SK-N-SH treated with all-trans-retinoic acid at 6 μM for 48 hours (cell line): ENCODE measurements around the gene LSAMP.

Experiments
- ARNTL ChIP-seq: fragments of 450-650 bp; formaldehyde crosslinking; IDR thresholded peaks from 2 replicates; pipeline ENCODE4 v1.5.0; 2020; ENCODE audit warnings: low read depth, mild to moderate bottlenecking, moderate library complexity, borderline replicate concordance
- BACH2 ChIP-seq: fragments of 250-450 bp; sonication (Bioruptor Pico); IDR thresholded peaks from 2 replicates; pipeline ENCODE4 v1.9.0; 2021; ENCODE audit warnings: mild to moderate bottlenecking, borderline replicate concordance
- CSDC2 ChIP-seq: fragments of 250-450 bp; sonication (Bioruptor Pico); IDR thresholded peaks from 2 replicates; pipeline ENCODE4 v1.5.0; 2020; ENCODE audit warnings: mild to moderate bottlenecking, moderate library complexity
- ISL1 ChIP-seq: fragments of 250-450 bp; sonication (Bioruptor Pico); IDR thresholded peaks from 2 replicates; pipeline ENCODE4 v2.1.2; 2022; ENCODE audit warnings: mild to moderate bottlenecking, moderate library complexity
- PPARA ChIP-seq: fragments of 250-450 bp; sonication (Bioruptor Pico); IDR thresholded peaks from 2 replicates; pipeline ENCODE4 v1.5.0; 2020; ENCODE audit warnings: mild to moderate bottlenecking, borderline replicate concordance
- RARB ChIP-seq: fragments of 250-450 bp; sonication (Bioruptor Pico); IDR thresholded peaks from 2 replicates; pipeline ENCODE4 v1.8.0; 2021; ENCODE audit warnings: mild to moderate bottlenecking, moderate library complexity
- TCF4 ChIP-seq: fragments of 250-450 bp; sonication (Bioruptor Pico); IDR thresholded peaks from 2 replicates; pipeline ENCODE4 v1.8.0; 2021; ENCODE audit warnings: mild to moderate bottlenecking, moderate library complexity, borderline replicate concordance
- TOX ChIP-seq: fragments of 250-450 bp; sonication (Bioruptor Pico); IDR thresholded peaks from 2 replicates; pipeline ENCODE4 v1.8.0; 2021; ENCODE audit warnings: mild to moderate bottlenecking, moderate library complexity, borderline replicate concordance
- ZNF70 ChIP-seq: fragments of 450-650 bp; formaldehyde crosslinking; IDR thresholded peaks from 2 replicates; pipeline ENCODE4 v1.5.0; 2020; ENCODE audit warnings: mild to moderate bottlenecking, moderate library complexity
- TF ChIP-seq, protein P1 (sequence below): fragments of 250-450 bp; sonication (Bioruptor Pico); IDR thresholded peaks from 2 replicates; pipeline ENCODE4 v1.8.0; 2020; ENCODE audit warnings: mild to moderate bottlenecking, moderate library complexity, borderline replicate concordance
- TF ChIP-seq, protein P2 (sequence below): fragments of 250-450 bp; sonication (Bioruptor Pico); IDR thresholded peaks from 2 replicates; pipeline ENCODE4 v1.8.0; 2021; ENCODE audit warnings: low read depth, mild to moderate bottlenecking, moderate library complexity, borderline replicate concordance
- TF ChIP-seq, protein P3 (sequence below): fragments of 250-450 bp; sonication (Bioruptor Pico); IDR thresholded peaks from 2 replicates; pipeline ENCODE4 v1.5.1; 2020; ENCODE audit warnings: low read depth, mild to moderate bottlenecking, moderate library complexity

DNA sequence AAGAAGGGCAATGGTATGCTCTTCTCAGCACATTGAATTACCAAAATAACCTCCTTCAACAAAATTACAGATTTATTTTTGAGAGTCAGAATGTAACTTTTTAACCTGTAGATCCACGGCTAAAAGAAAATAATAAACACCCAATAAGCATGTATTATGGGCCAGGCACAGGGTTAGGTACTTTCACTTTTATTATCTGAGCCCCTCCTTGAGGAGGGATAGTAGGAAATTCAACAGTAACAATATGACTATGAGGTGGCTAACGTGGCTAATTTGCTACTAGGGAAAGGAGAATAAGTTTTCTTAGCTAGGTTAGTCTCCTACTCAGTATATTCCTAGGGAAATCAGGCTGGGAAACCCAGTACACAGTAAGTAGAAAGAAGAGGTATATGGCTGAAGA lies 515.1 kb downstream of the LSAMP start:
- TF ChIP-seq ARNTL (CRISPR knock-in tag) (no peak), PPARA (CRISPR knock-in tag) (no peak), ISL1 (CRISPR knock-in tag) (no peak), CSDC2 (CRISPR knock-in tag) (no peak), BACH2 (CRISPR knock-in tag) (no peak), RARB (no peak), TOX (CRISPR knock-in tag) (no peak), TCF4 (CRISPR knock-in tag) (no peak), ZNF70 (no peak)
- TF ChIP-seq, protein P1, sequence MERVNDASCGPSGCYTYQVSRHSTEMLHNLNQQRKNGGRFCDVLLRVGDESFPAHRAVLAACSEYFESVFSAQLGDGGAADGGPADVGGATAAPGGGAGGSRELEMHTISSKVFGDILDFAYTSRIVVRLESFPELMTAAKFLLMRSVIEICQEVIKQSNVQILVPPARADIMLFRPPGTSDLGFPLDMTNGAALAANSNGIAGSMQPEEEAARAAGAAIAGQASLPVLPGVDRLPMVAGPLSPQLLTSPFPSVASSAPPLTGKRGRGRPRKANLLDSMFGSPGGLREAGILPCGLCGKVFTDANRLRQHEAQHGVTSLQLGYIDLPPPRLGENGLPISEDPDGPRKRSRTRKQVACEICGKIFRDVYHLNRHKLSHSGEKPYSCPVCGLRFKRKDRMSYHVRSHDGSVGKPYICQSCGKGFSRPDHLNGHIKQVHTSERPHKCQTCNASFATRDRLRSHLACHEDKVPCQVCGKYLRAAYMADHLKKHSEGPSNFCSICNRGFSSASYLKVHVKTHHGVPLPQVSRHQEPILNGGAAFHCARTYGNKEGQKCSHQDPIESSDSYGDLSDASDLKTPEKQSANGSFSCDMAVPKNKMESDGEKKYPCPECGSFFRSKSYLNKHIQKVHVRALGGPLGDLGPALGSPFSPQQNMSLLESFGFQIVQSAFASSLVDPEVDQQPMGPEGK (CRISPR knock-in tag): no peak
- TF ChIP-seq, protein P2, sequence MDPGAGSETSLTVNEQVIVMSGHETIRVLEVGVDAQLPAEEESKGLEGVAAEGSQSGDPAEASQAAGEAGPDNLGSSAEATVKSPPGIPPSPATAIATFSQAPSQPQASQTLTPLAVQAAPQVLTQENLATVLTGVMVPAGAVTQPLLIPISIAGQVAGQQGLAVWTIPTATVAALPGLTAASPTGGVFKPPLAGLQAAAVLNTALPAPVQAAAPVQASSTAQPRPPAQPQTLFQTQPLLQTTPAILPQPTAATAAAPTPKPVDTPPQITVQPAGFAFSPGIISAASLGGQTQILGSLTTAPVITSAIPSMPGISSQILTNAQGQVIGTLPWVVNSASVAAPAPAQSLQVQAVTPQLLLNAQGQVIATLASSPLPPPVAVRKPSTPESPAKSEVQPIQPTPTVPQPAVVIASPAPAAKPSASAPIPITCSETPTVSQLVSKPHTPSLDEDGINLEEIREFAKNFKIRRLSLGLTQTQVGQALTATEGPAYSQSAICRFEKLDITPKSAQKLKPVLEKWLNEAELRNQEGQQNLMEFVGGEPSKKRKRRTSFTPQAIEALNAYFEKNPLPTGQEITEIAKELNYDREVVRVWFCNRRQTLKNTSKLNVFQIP (CRISPR knock-in tag): no peak
- TF ChIP-seq, protein P3, sequence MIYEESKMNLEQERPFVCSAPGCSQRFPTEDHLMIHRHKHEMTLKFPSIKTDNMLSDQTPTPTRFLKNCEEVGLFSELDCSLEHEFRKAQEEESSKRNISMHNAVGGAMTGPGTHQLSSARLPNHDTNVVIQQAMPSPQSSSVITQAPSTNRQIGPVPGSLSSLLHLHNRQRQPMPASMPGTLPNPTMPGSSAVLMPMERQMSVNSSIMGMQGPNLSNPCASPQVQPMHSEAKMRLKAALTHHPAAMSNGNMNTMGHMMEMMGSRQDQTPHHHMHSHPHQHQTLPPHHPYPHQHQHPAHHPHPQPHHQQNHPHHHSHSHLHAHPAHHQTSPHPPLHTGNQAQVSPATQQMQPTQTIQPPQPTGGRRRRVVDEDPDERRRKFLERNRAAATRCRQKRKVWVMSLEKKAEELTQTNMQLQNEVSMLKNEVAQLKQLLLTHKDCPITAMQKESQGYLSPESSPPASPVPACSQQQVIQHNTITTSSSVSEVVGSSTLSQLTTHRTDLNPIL (CRISPR knock-in tag): no peak
